ENCODE data around the gene GPC6. TPM values are rescaled to one million over a fixed set of nuclear protein-coding genes. Genes with fewer than 3 reads are reported as not detected.
A peak's percentile ranks its signal among the peaks of the same experiment; 100 is the strongest.

The GPC6 gene
- polyA plus RNA-seq, 1 of the 3 experiments (the other 2 are of a cell fraction): 6.7 TPM

DNA sequence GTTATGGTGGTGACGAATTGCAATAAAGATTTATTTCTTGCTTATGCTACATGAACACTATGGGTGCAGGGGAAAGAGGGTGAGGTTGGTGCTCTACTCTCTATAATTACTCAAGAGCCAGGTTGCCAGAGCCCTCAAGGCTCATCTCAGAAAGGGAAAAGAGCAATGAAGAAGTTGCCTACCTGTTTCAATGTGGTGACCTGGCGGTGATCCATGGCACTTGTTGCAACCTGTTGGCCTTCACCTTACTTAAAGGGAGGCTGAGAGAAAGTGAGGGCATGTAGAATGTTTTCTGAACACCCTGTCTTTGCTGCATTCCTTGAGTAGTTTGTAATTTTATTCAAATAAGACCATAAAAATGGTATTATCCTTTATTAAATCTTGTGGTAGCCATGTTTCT lies 394.4 kb downstream of the GPC6 start:
- no peaks in the 10 kb centered on the region for H3F3A ChIP-seq (replicated peaks; ENCODE audit: insufficient read depth)
- no peaks in the 10 kb centered on the region for H3K27me3 ChIP-seq (ENCODE audit: insufficient read depth)
- H3K9me2 ChIP-seq: no peaks in the 10 kb centered on the region
- ChIA-PET CTCF (no interaction called here), POLR2A (no interaction called here)
- peak overlapping the region in 1 of 2 experiments; percentile 81; a peak in 2 of 4 replicates for H3K27ac ChIP-seq (ENCODE audit: low read depth in 2 of 2, low read length in 1 of 2)
- H3K9me3 ChIP-seq: no peaks in the 10 kb centered on the region
- H4K20me1 ChIP-seq (ENCODE audit: insufficient read depth): no peaks in the 10 kb centered on the region
- no peak overlapping the region for H2AFZ ChIP-seq (ENCODE audit: low read depth)
- DNase-seq: no peak
- 93% methylated on average over 2 of the region's 2 CpGs for WGBS (ENCODE audit: low lambda C conversion rate)
- no peak for TF ChIP-seq ELF1 (IDR thresholded peaks at IDR 0.05)
- TF ChIP-seq CHD2 (IDR thresholded peaks at IDR 0.05; ENCODE audit: low read length, partially characterized antibody): no peak
- no peak for TF ChIP-seq SIN3A (IDR thresholded peaks at IDR 0.05; ENCODE audit: borderline replicate concordance, low read depth, low read length)
- TF ChIP-seq, protein P1, sequence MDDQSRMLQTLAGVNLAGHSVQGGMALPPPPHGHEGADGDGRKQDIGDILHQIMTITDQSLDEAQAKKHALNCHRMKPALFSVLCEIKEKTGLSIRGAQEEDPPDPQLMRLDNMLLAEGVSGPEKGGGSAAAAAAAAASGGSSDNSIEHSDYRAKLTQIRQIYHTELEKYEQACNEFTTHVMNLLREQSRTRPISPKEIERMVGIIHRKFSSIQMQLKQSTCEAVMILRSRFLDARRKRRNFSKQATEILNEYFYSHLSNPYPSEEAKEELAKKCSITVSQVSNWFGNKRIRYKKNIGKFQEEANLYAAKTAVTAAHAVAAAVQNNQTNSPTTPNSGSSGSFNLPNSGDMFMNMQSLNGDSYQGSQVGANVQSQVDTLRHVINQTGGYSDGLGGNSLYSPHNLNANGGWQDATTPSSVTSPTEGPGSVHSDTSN (IDR thresholded peaks at IDR 0.05): no peak
- TF ChIP-seq TEAD4 (IDR thresholded peaks at IDR 0.05; ENCODE audit: borderline replicate concordance, insufficient read depth): no peak
- TF ChIP-seq MEF2A (IDR thresholded peaks at IDR 0.05; ENCODE audit: borderline replicate concordance, low read depth): no peak
- TF ChIP-seq MXI1 (IDR thresholded peaks at IDR 0.05; ENCODE audit: low read depth, low read length): no peak
- TF ChIP-seq RFX5 (IDR thresholded peaks at IDR 0.05; ENCODE audit: low read length): no peak
- TF ChIP-seq EP300 (IDR thresholded peaks at IDR 0.05; ENCODE audit: borderline replicate concordance in 1 of 2, low read depth in 1 of 2, low read length in 1 of 2): no peak
- TF ChIP-seq POLR2AphosphoS5 (IDR thresholded peaks at IDR 0.05; ENCODE audit: low read depth, low read length): no peak
- TF ChIP-seq RXRA (IDR thresholded peaks at IDR 0.05; ENCODE audit: borderline replicate concordance, low read depth): no peak
- TF ChIP-seq EZH2phosphoT487 (IDR thresholded peaks at IDR 0.05; ENCODE audit: borderline replicate concordance, low read depth): no peak
- no peak for TF ChIP-seq SMC3 (IDR thresholded peaks at IDR 0.05; ENCODE audit: low read depth, low read length)
- TF ChIP-seq, protein P2, sequence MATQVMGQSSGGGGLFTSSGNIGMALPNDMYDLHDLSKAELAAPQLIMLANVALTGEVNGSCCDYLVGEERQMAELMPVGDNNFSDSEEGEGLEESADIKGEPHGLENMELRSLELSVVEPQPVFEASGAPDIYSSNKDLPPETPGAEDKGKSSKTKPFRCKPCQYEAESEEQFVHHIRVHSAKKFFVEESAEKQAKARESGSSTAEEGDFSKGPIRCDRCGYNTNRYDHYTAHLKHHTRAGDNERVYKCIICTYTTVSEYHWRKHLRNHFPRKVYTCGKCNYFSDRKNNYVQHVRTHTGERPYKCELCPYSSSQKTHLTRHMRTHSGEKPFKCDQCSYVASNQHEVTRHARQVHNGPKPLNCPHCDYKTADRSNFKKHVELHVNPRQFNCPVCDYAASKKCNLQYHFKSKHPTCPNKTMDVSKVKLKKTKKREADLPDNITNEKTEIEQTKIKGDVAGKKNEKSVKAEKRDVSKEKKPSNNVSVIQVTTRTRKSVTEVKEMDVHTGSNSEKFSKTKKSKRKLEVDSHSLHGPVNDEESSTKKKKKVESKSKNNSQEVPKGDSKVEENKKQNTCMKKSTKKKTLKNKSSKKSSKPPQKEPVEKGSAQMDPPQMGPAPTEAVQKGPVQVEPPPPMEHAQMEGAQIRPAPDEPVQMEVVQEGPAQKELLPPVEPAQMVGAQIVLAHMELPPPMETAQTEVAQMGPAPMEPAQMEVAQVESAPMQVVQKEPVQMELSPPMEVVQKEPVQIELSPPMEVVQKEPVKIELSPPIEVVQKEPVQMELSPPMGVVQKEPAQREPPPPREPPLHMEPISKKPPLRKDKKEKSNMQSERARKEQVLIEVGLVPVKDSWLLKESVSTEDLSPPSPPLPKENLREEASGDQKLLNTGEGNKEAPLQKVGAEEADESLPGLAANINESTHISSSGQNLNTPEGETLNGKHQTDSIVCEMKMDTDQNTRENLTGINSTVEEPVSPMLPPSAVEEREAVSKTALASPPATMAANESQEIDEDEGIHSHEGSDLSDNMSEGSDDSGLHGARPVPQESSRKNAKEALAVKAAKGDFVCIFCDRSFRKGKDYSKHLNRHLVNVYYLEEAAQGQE (IDR thresholded peaks at IDR 0.05; ENCODE audit: low read depth, low read length): no peak
- no peak for TF ChIP-seq RCOR1 (IDR thresholded peaks at IDR 0.05; ENCODE audit: low read length)
- no peak overlapping the region for H3K4me2 ChIP-seq
- no peaks in the 10 kb centered on the region for H3K36me3 ChIP-seq (replicated peaks in 1 of 2; ENCODE audit: control insufficient read depth in 1 of 2, insufficient read depth in 2 of 2, low read length in 1 of 2)
- H3K79me2 ChIP-seq (ENCODE audit: insufficient read depth): no peaks in the 10 kb centered on the region
- no peak overlapping the region for H3K4me3 ChIP-seq (ENCODE audit: low read depth in 2 of 2, low read length in 1 of 2)
- peaks cover 0 to 16% of the 10 kb centered on the region in 2 experiments; a peak in 2 of 4 replicates for H3K4me1 ChIP-seq (ENCODE audit: control insufficient read depth in 1 of 2, insufficient read depth in 2 of 2, low read depth in 1 of 2, low read length in 1 of 2)
- no peak overlapping the region for H3K9ac ChIP-seq
